CD4-positive, alpha-beta T cell treated with Interleukin-17A for 1 hour (primary cell): ENCODE results near the gene SLC66A2.

Experiments
- DNase-seq: peaks from one replicate; pipeline ENCODE4 v3.0.0-alpha.2; 2020

The SLC66A2 gene

GRCh38 chr18:79864006-79864725, 87.3 kb downstream of the SLC66A2 start:
- no peak for DNase-seq

GRCh38 chr18:79863161-79864005, 88.1 kb downstream of the SLC66A2 start:
- DNase-seq: no peak

GRCh38 chr18:79862562-79862961, 88.9 kb downstream of the SLC66A2 start:
- DNase-seq: no peak

- DNase-seq: no peak
Observed at GRCh38 chr18:79861687-79862086, 89.8 kb downstream of the SLC66A2 start.

GRCh38 chr18:79859314-79859713, 92.1 kb downstream of the SLC66A2 start:
- DNase-seq: no peak

GRCh38 chr18:79857082-79857671, 94.3 kb downstream of the SLC66A2 start:
- DNase-seq: no peak

- no peak for DNase-seq
Observed at GRCh38 chr18:79856119-79857007, 95.1 kb downstream of the SLC66A2 start.

GRCh38 chr18:79855147-79855933, 96.1 kb downstream of the SLC66A2 start:
- no peak for DNase-seq

- no peak for DNase-seq
Observed at GRCh38 chr18:79853993-79854364, 97.5 kb downstream of the SLC66A2 start.

- DNase-seq: no peak
Observed at GRCh38 chr18:79853303-79853992, 98.0 kb downstream of the SLC66A2 start.

- DNase-seq: no peak
Observed at GRCh38 chr18:79852561-79853302, 98.7 kb downstream of the SLC66A2 start.
